ENCODE results near the gene NRG2.
A peak's percentile ranks its signal among the peaks of the same experiment; 100 is the strongest.

The NRG2 gene

DNA sequence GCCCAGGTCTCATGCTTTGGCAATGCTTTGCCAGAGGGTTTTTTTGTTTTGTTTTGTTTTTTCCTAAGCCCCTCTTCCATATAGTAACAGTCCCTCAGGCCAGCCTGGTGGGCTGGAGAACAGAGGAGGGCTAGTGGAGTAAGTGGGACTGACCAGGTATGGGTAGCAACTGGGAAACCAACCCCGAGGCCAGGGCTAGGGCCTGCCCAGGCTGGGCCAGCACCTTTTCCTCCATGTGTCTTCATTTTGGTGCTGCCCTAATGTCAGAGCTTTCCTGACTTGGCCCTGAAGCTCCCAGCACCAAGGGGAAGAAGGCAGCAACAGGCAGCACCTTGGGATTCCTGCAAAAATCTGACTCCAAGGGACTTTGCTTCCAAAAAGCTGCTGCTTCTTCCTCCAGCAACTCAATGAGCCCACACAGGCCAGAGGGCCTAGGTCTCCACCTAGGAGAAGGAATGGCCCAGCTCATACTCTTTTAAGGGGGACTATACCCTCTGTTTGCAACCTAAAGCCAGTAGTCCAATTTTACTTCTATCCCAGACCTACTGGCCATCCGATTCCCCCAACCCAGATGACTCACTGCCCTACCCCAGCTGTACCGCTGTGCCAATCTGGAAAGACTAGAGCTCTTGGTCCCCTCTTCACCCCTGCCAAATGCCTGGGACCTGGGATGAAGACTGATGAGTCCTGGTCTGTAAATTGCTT, 142.4 kb downstream of the NRG2 start:
- no peak for DNase-seq

DNA sequence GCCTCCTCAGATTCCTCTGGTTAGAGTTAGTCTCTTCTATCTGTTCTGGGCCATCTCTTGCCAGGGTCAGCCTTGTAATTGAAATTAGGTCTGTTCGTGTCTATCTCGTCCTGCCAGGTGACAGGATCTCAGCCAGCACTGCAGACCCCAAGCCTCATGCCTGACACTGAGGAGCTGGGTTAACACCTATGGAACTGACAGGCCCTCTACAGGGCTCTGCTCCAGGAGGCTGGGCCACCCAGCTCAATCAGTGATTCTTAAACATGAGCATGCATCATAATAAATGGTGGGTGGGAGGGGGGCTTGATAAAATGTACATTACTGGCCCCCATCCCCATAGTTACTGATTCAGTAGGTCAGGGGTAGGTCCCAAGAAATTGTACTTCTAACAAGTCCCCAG, 144.1 kb downstream of the NRG2 start:
- no peak for DNase-seq

DNA sequence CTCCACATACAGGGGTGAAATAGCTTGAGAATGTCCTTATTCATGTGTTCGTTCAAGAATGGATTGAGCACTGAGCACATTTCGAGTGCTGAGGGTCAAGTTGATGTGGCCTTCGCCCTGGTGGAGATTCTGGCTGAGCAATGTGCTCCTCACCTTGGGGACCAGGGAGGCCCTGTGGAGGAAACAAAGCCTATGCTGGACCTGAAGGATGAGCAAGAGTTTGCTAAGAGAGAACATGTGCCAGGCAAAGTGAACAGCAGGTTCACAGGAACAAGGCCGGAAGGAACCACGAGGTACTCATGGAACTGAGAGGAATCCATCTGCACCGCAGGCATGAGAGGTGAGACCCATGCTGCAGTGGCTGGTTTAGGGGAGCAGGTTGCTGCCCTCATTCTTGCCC, 145.1 kb downstream of the NRG2 start:
- DNase-seq, result no peak

DNA sequence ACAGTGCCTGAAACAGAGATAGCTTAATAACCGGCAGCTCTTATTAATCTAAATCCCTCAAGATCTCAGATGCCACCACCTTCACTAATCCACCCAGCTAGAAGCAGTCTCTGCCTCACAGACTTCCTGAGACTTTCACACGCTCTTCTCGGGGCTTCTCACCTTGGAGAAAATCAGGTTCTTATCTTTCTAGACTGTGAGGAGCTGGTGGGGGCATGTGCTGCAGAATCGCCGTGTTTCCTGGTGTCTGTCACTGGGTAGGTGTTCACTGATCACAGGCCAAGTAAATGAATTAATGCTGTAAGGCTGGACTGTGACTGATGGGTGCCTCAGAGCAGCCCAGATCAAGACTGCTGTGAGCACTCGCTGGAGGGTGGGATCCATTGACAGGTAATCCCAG, 145.8 kb downstream of the NRG2 start:
- no peak for DNase-seq

DNA sequence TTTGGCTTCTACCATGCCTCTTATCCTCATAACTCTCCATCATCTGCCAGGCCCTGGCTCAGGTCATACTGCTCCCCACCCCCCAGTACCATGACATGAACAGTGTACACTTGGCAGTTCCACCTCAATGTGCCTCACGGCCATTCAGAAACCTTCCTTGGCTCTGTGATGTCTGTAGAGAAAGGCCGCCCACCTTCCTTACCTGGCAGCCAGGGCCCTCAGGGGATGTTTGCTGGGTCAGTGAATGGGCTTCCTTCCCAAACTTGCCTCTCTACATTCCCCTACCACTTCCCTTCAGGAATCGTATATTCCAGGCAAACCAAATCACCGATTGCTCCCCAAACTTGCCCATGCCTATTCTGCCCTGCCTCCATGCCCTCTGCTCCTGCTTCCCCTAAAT, 146.4 kb downstream of the NRG2 start:
- no peak for DNase-seq

DNA sequence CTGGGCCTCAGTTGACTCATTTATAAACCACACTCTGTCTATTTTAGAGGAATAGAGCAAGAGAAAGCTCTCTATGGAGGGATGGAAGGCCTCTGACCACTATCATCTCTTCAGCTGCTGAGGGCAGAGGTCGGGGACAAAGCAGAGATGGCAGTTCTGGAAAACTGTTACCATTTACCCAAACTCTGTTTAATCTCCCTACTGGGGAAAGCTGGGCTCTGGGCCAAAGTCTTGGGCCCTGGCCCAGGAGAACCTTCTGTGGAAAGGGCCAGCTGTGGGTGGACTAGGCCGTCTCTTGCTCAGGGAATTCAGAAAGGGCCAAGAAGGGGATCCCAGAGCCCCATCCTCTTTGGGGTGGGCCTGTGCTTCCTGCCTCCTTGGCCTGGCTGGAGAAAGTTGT, 147.5 kb downstream of the NRG2 start:
- no peak for DNase-seq

DNA sequence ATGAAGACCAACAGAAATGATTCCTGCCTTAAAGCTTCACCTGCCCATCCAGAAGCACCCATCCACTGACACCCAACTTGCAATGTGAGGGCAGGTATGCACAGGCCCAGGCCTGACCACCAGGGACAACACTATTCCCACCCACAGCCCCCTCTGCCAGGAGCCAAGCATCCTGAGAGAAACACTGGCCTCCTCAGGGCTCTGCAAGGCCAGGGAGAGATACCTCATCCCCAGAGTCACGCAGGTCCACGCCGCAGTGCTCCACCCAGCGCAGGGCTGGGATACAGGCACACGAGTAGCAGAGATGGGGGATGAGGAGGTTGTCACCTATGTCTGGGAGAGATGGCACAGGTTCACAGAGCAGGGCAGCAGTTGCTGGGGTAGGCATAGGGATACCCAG, 148.1 kb downstream of the NRG2 start:
- DNase-seq, result no peak

DNA sequence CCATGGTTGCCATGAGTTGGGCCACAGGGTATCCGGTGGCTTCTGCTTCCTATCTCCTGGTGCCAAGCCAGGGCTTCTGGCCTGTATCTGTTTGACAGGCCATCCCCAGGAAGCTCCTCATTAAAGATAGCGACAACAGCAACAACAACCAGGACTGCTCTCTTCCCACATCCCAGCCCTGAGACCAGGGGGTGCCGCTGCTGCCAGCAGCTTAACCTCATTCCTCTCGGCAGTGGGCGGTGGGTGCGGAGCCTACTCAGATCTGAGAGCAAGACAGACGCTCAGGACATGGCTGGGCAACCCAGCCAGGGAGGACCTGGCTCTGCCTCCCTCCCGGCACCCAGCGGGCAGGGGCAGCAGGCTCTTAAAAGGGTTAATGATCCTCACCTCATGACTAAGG, 149.2 kb downstream of the NRG2 start:
- no peak for DNase-seq

DNA sequence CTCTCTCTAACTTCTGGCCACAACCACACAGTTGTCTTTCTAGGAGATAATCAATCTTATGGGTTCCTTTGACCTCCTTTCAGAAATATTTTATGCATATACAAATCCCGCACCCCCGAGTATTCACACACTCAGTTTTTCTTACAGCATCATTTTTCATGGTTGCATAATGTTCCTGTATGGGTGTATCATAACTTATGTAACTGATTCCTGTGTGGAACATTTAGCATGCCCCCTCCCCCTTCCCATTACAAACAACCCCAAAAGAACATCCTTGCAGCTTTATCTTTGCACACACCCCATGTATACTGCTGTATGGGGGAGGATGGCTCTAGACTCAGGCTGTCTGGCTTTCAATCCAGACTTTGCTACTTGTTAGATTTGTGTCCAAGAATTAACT, 153.7 kb downstream of the NRG2 start:
- no peak for DNase-seq

DNA sequence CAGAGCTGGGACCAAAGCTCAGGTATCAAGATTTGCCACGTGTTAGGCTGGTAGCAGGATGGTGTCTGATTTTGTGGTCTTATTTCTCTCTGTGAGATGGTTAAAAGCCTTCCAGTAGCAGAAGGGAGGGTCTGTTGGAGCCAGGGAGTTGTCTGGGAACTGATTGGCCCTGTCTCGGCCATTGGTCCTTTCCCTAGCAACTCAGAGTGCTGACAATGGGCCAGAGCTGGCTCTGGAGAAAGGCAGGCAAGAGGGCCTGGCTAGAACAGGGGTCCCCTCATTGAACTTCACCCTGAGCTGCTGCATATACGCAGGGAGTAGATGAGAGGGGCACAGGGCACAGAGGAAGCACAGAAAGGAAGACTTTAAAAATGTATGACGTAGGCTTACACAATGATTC, 154.7 kb downstream of the NRG2 start:
- DNase-seq, result no peak

DNA sequence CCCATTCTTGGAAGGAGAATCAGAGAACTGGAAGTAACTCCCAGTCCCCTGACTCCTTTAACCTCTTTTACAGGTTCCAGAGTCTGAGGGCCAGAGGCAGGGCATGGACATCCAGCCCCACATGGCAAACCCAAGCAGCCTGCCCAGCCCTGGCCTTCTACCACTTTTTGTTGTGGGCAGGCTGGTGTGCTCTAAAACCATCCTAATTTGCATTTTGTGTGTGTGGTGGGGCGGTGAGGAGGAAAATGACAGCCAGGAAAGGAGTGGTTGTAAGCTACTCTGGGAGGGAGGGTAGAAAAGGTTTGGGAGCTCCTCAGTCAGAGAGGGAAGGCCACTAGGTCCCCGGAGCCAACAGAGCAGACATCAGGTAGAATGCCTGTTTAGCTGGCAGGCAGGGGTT, 156.9 kb downstream of the NRG2 start:
- no peak for DNase-seq

DNA sequence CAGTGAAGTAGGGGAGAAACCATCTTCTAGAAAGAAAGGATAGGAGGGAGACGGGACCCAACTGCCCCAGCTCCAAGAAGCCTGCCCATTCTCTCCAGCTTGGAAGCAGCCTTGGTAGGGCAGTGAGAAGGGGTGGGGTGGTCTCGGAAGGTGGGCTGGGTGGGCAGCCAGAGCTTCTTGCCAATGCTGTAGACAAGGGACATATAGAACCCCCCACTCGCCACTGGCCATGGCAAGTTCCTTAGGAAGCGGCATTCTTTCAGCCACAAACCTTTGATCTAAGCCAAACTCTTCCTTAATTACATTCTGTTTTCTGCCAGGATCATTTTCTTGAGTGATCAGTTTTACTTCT, 157.3 kb downstream of the NRG2 start:
- DNase-seq, result no peak

DNA sequence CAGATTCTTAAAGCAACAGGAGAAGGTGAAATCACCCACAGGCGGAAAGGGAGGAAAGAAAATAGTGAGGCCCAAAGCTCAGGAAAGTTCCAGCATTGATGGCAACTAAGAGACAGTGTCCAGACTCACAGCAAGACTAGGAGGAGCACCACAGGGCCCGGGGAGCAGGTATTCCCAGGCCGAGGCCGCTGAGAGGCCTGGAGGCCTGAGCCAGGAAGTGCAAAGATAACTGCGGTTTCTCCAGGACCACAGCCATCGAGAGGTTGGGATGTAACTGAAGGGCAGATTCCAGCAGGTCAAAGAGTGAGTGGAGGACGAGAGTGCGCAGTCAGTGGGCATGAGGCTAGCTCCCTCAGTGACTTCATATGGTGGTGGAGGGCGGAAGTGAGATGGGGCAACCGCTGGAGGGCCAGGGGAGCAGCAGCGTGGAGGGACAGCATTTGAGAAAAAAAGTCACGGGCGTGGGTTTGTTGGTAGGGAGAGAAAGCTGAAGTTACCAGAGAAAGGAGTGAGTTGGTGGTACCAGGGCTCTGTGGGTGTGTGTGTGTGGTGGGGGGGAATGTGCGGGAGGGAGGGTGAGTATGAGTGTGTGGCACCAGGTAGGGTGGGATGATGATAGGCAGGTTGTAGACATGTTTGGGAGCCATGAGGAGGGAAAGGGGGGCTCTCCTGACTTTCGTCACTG, 157.8 kb downstream of the NRG2 start:
- DNase-seq, result no peak

DNA sequence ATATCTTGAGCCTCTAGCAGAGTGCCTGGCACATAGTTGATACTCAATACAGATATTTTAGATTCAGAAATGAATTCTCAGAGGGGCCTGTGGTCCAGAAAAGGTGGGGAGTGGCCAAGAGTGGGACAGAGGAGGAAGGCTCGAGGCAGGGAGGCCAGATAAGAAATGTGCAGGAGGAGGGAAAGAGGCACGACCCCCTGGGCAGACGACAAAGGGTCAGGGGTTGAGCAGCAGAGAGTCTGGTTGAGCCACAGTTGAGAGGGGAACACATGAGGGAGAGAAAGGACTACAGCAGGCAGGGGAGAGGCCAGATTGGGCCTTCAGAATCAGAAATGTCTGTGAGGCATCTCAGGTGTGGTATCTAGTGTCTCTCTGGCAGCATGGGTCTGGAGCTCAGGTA, 158.4 kb downstream of the NRG2 start:
- DNase-seq, result no peak

DNA sequence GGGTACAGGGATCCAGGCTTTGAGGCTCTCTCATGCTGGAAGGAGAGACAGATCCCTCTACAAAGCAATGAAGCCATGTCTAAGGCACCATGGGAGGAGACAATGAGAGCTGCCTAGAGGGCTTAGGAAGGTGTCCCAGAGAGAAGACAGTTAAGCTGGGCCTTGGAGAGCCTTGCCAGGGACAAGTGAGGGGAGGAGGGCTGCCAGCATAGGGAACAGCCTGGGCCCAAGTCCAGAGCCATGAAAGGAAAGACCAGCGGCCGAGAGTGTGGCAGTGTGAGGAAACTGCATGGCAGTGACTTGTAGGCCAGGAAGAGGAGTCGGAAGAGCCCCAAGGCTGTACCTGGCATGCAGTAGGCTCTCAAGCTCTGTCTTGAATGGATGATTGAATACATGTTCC, 159.0 kb downstream of the NRG2 start:
- DNase-seq, result no peak

DNA sequence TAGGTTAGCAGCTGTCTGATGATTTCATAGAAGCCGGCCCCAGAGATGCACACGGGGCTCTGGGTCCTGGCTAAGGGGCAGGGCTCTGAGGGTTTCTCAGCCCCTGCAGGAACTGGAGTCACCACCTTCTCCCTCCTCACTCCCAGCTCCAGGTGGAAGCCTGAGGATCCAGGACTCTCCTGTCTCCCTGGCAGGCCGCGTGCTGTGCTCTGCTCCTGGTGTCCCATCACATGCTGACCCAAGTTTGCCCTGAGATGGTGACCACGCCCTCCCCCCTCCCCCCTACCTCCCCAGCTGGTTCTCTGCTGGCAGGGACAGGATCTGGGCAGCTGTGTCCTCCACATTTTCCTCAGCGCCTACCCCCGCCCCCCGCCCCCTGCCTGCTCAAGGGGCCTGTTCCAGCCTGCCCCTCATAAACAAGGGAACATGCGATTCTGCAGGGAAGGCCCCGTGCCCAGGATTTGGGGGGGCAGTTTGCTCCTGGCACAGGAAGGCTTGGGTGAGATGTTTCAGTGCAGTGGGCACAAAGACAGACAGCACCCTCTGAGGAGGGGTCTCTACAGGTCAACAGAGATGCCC, 160.0 kb downstream of the NRG2 start:
- no peak for DNase-seq

DNA sequence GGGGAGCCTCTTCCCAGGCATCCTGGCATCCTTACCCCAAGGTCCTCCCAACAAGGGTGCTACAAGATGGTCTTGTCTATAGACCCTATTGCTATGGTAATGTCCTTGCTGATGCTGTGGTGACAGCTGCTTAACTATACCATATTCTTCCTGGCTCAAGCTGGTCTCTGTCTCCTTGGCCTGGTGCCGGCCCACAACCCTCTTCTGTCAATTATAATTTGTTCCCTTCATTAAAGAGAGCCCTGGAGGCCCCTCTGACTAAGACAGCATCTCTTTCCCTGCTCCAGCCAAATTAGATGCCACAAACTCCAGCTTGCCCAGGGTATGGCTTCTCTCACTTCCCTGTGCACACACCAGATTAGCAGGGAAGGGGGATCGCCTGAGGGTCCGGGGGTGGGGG, 160.8 kb downstream of the NRG2 start:
- no peak for DNase-seq

DNA sequence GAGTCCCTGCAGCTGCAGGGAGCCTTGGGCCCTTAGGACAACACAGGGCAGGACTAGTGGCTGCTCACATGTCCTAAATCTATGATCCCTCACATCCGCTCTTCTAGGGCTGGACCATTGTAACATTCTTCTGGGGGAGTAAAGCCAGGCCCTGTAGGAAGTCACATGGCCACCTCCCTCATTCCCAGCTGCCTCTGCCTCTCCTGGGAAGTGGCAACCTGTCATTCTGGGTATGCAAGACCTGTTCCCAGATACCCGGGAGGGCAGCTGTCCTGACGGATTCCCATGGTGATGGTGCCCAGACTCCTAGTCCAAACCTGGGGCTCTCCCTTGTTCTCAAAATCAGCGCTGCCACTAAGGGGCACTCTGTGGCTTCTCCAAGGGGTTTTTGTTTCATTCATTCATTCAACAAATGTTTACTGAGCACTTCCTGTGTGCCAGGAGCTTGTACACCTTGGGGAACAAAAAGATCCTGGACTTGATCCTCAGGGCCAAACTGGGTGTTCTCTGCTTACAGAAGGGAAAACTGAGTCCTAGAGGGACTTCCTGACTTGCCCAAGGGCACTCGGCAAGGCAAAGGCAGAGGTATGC, 161.9 kb downstream of the NRG2 start:
- no peak for DNase-seq

DNA sequence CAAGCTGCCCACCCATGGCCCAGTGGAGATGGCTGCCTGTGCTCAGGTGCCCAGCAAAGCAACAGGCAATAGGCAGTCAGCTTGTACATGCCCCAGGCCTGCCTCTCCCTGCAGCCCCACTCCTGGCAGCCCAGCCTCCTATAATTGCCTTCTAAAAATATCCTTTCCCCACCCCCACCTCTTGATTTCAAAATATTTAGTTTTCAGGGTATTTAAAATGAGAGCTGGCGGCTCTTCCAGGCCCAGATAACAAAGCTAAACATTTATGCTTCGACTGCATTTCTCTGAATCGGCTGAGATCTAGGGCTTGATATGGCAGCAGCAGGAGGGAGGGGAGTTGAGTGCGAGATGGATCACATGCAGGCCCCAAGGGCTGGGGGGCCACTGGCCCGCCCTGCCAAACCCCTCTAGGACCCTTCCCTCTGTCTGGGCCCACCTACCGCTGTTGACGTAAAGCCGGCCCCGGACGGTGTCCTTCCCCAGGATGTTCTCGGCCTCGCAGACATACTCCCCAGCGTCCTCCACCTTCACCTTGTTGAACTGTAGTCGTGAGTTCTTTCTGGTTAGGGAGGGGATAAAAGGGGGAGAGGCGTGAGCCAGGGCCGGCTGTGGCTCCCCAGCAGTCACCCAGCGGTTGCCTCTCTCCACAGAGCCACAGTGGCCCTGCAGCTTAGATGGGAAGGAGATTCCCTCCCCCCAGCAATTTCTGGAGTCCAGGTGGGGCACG, 162.5 kb downstream of the NRG2 start:
- no peak for DNase-seq

DNA sequence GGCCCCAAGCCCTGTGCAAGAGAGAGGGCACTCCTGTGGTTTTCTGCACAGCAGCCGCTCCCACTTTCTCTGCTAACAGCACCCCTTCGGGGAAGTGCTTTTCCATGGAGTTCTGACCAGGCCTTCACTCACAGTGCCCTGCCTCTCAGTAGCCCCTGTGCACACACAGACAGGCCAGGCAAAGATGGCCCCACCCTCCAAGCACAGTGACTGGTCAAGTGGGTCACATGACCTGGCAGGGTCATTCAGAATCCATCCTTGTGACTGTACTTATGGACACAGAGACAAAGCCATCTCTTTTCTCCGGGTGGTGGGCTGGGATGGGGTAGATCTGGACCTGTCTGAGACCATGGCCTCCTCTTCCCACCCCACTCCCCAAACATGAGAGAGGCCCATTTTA, 165.0 kb downstream of the NRG2 start:
- DNase-seq, result no peak

DNA sequence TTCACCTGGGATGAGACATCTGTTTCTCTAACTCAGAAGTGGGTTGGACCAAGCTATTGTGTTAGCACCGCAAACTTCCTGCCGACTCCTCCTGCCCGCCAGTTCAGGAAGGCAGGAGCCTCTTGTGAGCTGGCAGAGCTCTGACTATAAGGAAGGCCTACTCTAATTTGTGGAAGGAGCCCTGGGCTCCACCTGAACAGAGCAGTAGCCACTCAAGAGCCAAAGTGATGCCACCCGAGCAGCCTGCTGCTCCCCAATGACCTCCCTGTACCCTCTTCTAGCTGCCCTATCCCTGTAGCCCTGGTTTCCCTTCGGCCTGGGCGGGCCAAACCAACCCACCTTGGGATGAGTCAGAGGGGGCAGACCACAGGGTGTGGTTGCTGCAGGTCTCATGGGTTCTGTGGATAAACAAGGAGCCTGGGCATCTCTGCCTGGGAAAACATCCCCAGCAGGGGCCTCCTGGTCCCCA, 165.9 kb downstream of the NRG2 start:
- DNase-seq, result peak; percentile 5

DNA sequence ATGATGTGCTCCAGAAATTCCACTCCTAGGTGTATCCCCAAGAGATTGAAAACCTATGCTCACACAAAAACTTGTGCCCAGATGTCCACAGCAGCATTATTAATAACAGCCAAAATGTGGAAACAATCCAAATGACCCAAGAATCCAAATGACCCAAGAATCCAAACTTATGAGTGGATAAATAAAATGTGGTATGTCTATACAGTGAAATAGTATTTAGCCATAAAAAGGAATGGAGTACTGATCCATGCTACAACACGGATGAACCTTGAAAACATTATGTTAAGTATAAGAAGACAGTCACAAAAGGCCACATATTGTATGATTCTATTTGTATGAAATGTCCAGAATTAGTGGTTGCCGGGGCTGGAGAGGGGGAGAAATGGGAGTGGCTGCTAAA, 167.1 kb downstream of the NRG2 start:
- no peak for DNase-seq
